Heart left ventricle (tissue), 13 donors: ENCODE measurements around the gene FLVCR1.

Experiments used
- POLR2A ChIP-seq, 2 donors: fragments of 450-650 bp; IDR thresholded peaks; one replicate each; pipeline ENCODE4 v1.6.1; 2017; ENCODE audit warnings: antibody characterized with exemption in 2 of 2, mild to moderate bottlenecking in 2 of 2, moderate library complexity in 2 of 2
- TF ChIP-seq, protein P1 (sequence below), 12 donors: fragments of 200-600 bp; sonication (generic) in 4 of 12; IDR thresholded peaks; one replicate each; pipeline versions ENCODE4 v1.5.0 to v1.8.0; 2018 to 2022; ENCODE audit warnings: antibody characterized with exemption in 12 of 12, mild to moderate bottlenecking in 5 of 12
- donor health status: ischemic (EF 13 %, LVEDD 7.1; RV severe dilation, severe dysfunction).
- donor health status: DM: no; HTN: yes; CAD: no.
- donor health status: DM: no; HTN: no; CAD: no.
- donor health status: ischemic (EF 25% LVEDD 6.9; RV normal size, moderate dysfunction).
- donor health status: ischemic (EF 25% LVEDD 5.7; RV mildly dilated, moderate dysfunction).
- donor health status: ischemic (EF 35%, LVEDD 5.7; RV mildly dilated, moderate dysfunction).
- donor health status: nonischemic (EF 11% LVEDD 7.7; RV severe dilation, severe dysfunction).
- donor health status: DM: yes; HTN: yes; CAD: no.
- donor health status: PGD.
- donor health status: ischemic (EF 29% LVEDD 5.4; RV normal size, mild dysfunction).
- donor health status: nonischemic (EF 23%, LVEDD 6.1; RV moderate dilation, normal function).

DNA sequence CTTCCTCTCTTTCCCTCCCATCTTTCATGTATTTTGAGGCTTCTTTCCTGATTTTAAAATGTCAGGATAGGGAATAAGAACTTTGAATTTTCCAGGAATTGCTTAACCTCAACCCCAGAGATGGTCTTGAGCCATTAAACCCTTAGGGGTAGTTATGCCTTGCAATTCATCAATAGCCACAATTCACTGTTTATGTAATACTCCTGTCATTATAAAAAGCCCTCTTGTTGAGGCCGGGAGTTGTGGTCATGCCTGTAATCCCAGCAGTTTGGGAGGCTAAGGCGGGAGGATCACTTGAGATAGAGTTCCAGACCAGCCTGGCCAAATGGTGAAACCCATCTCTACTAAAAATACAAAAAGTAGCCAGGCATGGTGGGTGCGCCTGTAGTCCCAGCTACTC is 35.1 kb upstream of the FLVCR1 start:
- TF ChIP-seq, protein P1, sequence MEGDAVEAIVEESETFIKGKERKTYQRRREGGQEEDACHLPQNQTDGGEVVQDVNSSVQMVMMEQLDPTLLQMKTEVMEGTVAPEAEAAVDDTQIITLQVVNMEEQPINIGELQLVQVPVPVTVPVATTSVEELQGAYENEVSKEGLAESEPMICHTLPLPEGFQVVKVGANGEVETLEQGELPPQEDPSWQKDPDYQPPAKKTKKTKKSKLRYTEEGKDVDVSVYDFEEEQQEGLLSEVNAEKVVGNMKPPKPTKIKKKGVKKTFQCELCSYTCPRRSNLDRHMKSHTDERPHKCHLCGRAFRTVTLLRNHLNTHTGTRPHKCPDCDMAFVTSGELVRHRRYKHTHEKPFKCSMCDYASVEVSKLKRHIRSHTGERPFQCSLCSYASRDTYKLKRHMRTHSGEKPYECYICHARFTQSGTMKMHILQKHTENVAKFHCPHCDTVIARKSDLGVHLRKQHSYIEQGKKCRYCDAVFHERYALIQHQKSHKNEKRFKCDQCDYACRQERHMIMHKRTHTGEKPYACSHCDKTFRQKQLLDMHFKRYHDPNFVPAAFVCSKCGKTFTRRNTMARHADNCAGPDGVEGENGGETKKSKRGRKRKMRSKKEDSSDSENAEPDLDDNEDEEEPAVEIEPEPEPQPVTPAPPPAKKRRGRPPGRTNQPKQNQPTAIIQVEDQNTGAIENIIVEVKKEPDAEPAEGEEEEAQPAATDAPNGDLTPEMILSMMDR (IDR thresholded peaks at IDR 0.05): no peak
- TF ChIP-seq POLR2A (IDR thresholded peaks at IDR 0.05): no peak
